ENCODE results near the gene SLC36A4.
"Not testable (repeated sequence)": the region's sequence is repeated elsewhere in the genome, so short reads cannot be mapped to it uniquely, and the experiment has no call there.

DNA sequence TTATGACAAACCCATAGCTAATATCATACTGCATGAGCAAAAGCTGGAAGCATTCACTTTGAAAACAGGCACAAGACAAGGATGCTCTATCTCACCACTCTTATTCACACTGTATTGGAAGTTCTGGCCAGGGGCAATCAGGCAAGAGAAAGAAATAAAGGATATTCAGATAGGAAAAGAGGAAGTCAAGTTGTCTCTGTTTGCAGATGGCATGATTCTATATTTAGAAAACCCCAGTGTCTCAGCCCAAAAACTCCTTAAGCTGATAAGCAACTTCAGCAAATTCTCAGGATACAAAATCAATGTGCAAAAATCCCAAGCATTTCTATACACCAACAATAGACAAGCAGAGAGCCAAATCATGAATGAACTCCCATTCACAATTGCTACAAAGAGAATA is 86.6 kb downstream of the SLC36A4 start:
- TF ChIP-seq POLR2A (IDR thresholded peaks at IDR 0.05); CTCF (IDR thresholded peaks at IDR 0.05 in 4 of 5, conservative IDR thresholded peaks at IDR 0.05 in 1 of 5): not testable (repeated sequence)
